GM19455 (cell line): ENCODE measurements around the gene FAM171A2.
"Not testable (repeated sequence)": the region's sequence is repeated elsewhere in the genome, so short reads cannot be mapped to it uniquely, and the experiment has no call there.

Experiments used
- ATAC-seq: cut with Tn5 transposase; IDR thresholded peaks from one replicate; pipeline ENCODE4 v1.9.1; 2021; ENCODE audit not compliant: unreplicated experiment

Gene FAM171A2

GRCh38 chr17:44363613-44364159 lies at the start of gene FAM171A2:
Gene FAM171A2 (minus strand): TSS chr17:44363853. CDS start chr17:44363714, 139 bp downstream.
- no peak for ATAC-seq

GRCh38 chr17:44409309-44410028 lies 45.8 kb upstream of the FAM171A2 start:
- no peak for ATAC-seq

- no peak for ATAC-seq
Measured at GRCh38 chr17:44408786-44409185, 45.1 kb upstream of the FAM171A2 start.

GRCh38 chr17:44402564-44403172 lies 39.0 kb upstream of the FAM171A2 start:
- no peak for ATAC-seq

GRCh38 chr17:44400226-44400847 lies 36.7 kb upstream of the FAM171A2 start:
- no peak for ATAC-seq

- no peak for ATAC-seq
Measured at GRCh38 chr17:44398692-44399691, 35.3 kb upstream of the FAM171A2 start.

- ATAC-seq = no peak
Measured at GRCh38 chr17:44397479-44398440, 34.1 kb upstream of the FAM171A2 start.

GRCh38 chr17:44396946-44397345 lies 33.3 kb upstream of the FAM171A2 start:
- no peak for ATAC-seq

GRCh38 chr17:44394833-44395232 lies 31.2 kb upstream of the FAM171A2 start:
- no peak for ATAC-seq

GRCh38 chr17:44394112-44394511 lies 30.5 kb upstream of the FAM171A2 start:
- ATAC-seq = not testable (repeated sequence)

- ATAC-seq = no peak
Measured at GRCh38 chr17:44390250-44390870, 26.7 kb upstream of the FAM171A2 start.

- ATAC-seq = no peak
Measured at GRCh38 chr17:44389723-44390202, 26.1 kb upstream of the FAM171A2 start.

GRCh38 chr17:44389281-44389680 lies 25.6 kb upstream of the FAM171A2 start, which contains the start of gene ITGA2B:
Gene ITGA2B (minus strand): TSS chr17:44389649. CDS start chr17:44389473, 176 bp downstream.
- ATAC-seq = no peak

- ATAC-seq = no peak
Measured at GRCh38 chr17:44387804-44388203, 24.2 kb upstream of the FAM171A2 start.

GRCh38 chr17:44386182-44386525 lies 22.5 kb upstream of the FAM171A2 start:
- ATAC-seq = no peak

GRCh38 chr17:44385287-44386181 lies 21.9 kb upstream of the FAM171A2 start:
- ATAC-seq = no peak

- ATAC-seq = no peak
Measured at GRCh38 chr17:44384823-44385286, 21.2 kb upstream of the FAM171A2 start.
